TTC549 (cell line): ENCODE results near the gene MIA2.
"Not testable (repeated sequence)": the region's sequence is repeated elsewhere in the genome, so short reads cannot be mapped to it uniquely, and the experiment has no call there.

Source experiments
- FAIRE-seq: peaks from 2 replicates; lab custom pipeline; 2012; peaks lifted over from hg19 to GRCh38; lab: Jason Lieb, UNC

Gene MIA2

GRCh38 chr14:39231751-39232553 lies 1.8 kb upstream of the MIA2 start:
- not testable (repeated sequence) for FAIRE-seq

GRCh38 chr14:39232554-39233415 lies 930 bp upstream of the MIA2 start:
- no peak for FAIRE-seq

GRCh38 chr14:39234986-39235385 lies 1.3 kb downstream of the MIA2 start:
- FAIRE-seq, result not testable (repeated sequence)

- not testable (repeated sequence) for FAIRE-seq
These were observed 1.8 kb downstream of the MIA2 start for GRCh38 chr14:39235466-39235865.

GRCh38 chr14:39240769-39241168 lies 7.1 kb downstream of the MIA2 start:
- FAIRE-seq, result no peak

- no peak for FAIRE-seq
These were observed 7.9 kb downstream of the MIA2 start for GRCh38 chr14:39241637-39242036.

- no peak for FAIRE-seq
These were observed 10.1 kb downstream of the MIA2 start for GRCh38 chr14:39243831-39244230.

GRCh38 chr14:39246618-39247017 lies 12.9 kb downstream of the MIA2 start:
- no peak for FAIRE-seq

- FAIRE-seq, result no peak
These were observed 13.5 kb downstream of the MIA2 start for GRCh38 chr14:39247256-39247655.

- no peak for FAIRE-seq
These were observed 17.8 kb downstream of the MIA2 start for GRCh38 chr14:39251547-39251946.

GRCh38 chr14:39257388-39257787 lies 23.7 kb downstream of the MIA2 start:
- not testable (repeated sequence) for FAIRE-seq

- no peak for FAIRE-seq
These were observed 25.2 kb downstream of the MIA2 start for GRCh38 chr14:39258782-39259545.

GRCh38 chr14:39260161-39260560 lies 26.4 kb downstream of the MIA2 start:
- not testable (repeated sequence) for FAIRE-seq

GRCh38 chr14:39262214-39262613 lies 28.5 kb downstream of the MIA2 start:
- FAIRE-seq, result not testable (repeated sequence)

- FAIRE-seq, result no peak
These were observed 30.3 kb downstream of the MIA2 start for GRCh38 chr14:39264057-39264456.

GRCh38 chr14:39264558-39264957 lies 30.8 kb downstream of the MIA2 start:
- FAIRE-seq, result no peak

GRCh38 chr14:39265033-39265432 lies 31.3 kb downstream of the MIA2 start:
- peak; percentile 53 for FAIRE-seq

- no peak for FAIRE-seq
These were observed 32.2 kb downstream of the MIA2 start for GRCh38 chr14:39265806-39266524.

GRCh38 chr14:39266525-39266870 lies 32.8 kb downstream of the MIA2 start:
- no peak for FAIRE-seq

- no peak for FAIRE-seq
These were observed 33.3 kb downstream of the MIA2 start for GRCh38 chr14:39266871-39267607.

GRCh38 chr14:39267608-39268005 lies 33.9 kb downstream of the MIA2 start:
- FAIRE-seq, result no peak
